ENCODE data around the gene DLGAP4. TPM values are rescaled to one million over a fixed set of nuclear protein-coding genes. Genes with fewer than 3 reads are reported as not detected.

Gene DLGAP4
- total RNA-seq, 1 experiment from 2014 or later, result 40.3 TPM

- Histone ChIP-seq H2AFZ (ENCODE audit: low read depth, low read length, poor library complexity, severe bottlenecking) (no peak overlapping the region), H3K9me3 (ENCODE audit: control insufficient read depth in 1 of 2, insufficient read depth in 1 of 2, low read depth in 1 of 2, low read length in 2 of 2) (no peaks in the 10 kb centered on the region), H3K36me3 (ENCODE audit: control insufficient read depth in 1 of 2, insufficient read depth in 2 of 2, low read length in 2 of 2) (no peaks in the 10 kb centered on the region), H3K79me2 (ENCODE audit: insufficient read depth, low read length) (peaks cover 58% of the 10 kb centered on the region), H3K9ac (ENCODE audit: low read length) (peak overlapping the region; percentile 54), H3K4me3 (replicated peaks in 1 of 2; ENCODE audit: low read depth in 1 of 2, low read length in 2 of 2) (peak overlapping the region; percentile 23 to 45), H3K27me3 (ENCODE audit: insufficient read depth, low read length) (no peaks in the 10 kb centered on the region), H3K27ac (ENCODE audit: low read depth, low read length) (peak overlapping the region; percentile 91), H3K4me2 (ENCODE audit: low read length) (peak overlapping the region; percentile 98), H3K4me1 (ENCODE audit: control insufficient read depth in 1 of 2, insufficient read depth in 2 of 2, low read length in 2 of 2) (peaks cover 69 to 87% of the 10 kb centered on the region in 2 experiments), H4K20me1 (ENCODE audit: insufficient read depth) (no peaks in the 10 kb centered on the region; the same call in 1 of the 2 replicates), H3K9me2 (ENCODE audit: insufficient read depth) (no peaks in the 10 kb centered on the region)
- POLR2A ChIA-PET, result interaction anchor here (0.6 kb wide), 1 partner anchor 511 kb away, joined by 3 read pairs; the partner anchor contains the start of gene SCAND1
- intact Hi-C loops (cut with micrococcal nuclease), result no loop called here
- RAD21 ChIA-PET (ENCODE audit: low non-redundant PET in 1 of 2, low total read pairs in 2 of 2, uncharacterized antibody in 2 of 2, unreplicated experiment in 2 of 2), result interaction anchor here (0.6 kb wide), 2 partner anchors 28 to 473 kb away, joined by 3 to 4 read pairs; no protein-coding TSS in a partner anchor
- ATAC-seq (peak; percentile 62), DNase-seq (ENCODE audit: low read depth, low spot score) (peak; percentile 79)
- BruUV-seq (replicated peaks), result no TSS peak
- CTCF ChIA-PET, result interaction anchor here (1.1 to 2.1 kb wide), 2 partner anchors 15 to 140 kb away, joined by 3 to 6 read pairs; partner anchors contain the start of gene RAB5IF
- TF ChIP-seq REST (IDR thresholded peaks at IDR 0.05; ENCODE audit: low read depth), result no peak
- no peak for TF ChIP-seq TCF7L2 (IDR thresholded peaks at IDR 0.05; ENCODE audit: borderline replicate concordance, extremely low read depth, insufficient read depth, insufficient read length)
- no peak for TF ChIP-seq JUND (IDR thresholded peaks at IDR 0.05)
- no peak; the same call in 1 of the 2 replicates for TF ChIP-seq FOSL1 (IDR thresholded peaks at IDR 0.05; ENCODE audit: low read depth)
- no peak; the same call in 1 of the 2 replicates for TF ChIP-seq SIN3A (IDR thresholded peaks at IDR 0.05; ENCODE audit: low read depth)
- no peak for TF ChIP-seq ELF1 (IDR thresholded peaks at IDR 0.05; ENCODE audit: borderline replicate concordance, low read depth)
- TF ChIP-seq YY1 (IDR thresholded peaks at IDR 0.05; ENCODE audit: extremely low read depth, insufficient replicate concordance, low read depth, low read length), result no peak
- no peak for TF ChIP-seq ZNF274 (IDR thresholded peaks at IDR 0.05; ENCODE audit: low read depth, low read length)
- no peak for TF ChIP-seq ZBTB33 (IDR thresholded peaks at IDR 0.05; ENCODE audit: extremely low read depth, insufficient replicate concordance, low read length)
- TF ChIP-seq SP1 (IDR thresholded peaks at IDR 0.05; ENCODE audit: low read depth), result peak; percentile 51
- no peak for TF ChIP-seq SRF (IDR thresholded peaks at IDR 0.05; ENCODE audit: low read depth)
- TF ChIP-seq EZH2 (IDR thresholded peaks at IDR 0.05), result no peak
- TF ChIP-seq ZFX (IDR thresholded peaks at IDR 0.05), result no peak
- no peak for TF ChIP-seq POLR2A (IDR thresholded peaks at IDR 0.05; ENCODE audit: borderline replicate concordance, extremely low read depth, insufficient read depth, insufficient read length)
- no peak for TF ChIP-seq ATF3 (IDR thresholded peaks at IDR 0.05)
- no peak for TF ChIP-seq EZH2phosphoT487 (IDR thresholded peaks at IDR 0.05; ENCODE audit: borderline replicate concordance)
- peak in 2 of 3 experiments; percentile 6 to 11; a peak in 2 of 6 replicates for TF ChIP-seq CTCF (IDR thresholded peaks at IDR 0.05 in 2 of 3, conservative IDR thresholded peaks at IDR 0.05 in 1 of 3; ENCODE audit: borderline replicate concordance in 1 of 3, insufficient read depth in 1 of 3, low read depth in 2 of 3, low read length in 2 of 3)
Observed at GRCh38 chr20:36465109-36466080, 159.3 kb downstream of the DLGAP4 start.
